ENCODE data around the gene FKBP15. TPM values are rescaled to one million over a fixed set of nuclear protein-coding genes. Genes with fewer than 3 reads are reported as not detected.

Gene FKBP15
- total and polyA plus RNA-seq, 2 of the 4 experiments (the other 2 are of a cell fraction), result 20.4 to 25.5 TPM

- Histone ChIP-seq H2BK120ac (ENCODE audit: low read depth, low read length) (no peak overlapping the region), H2AK9ac (replicated peaks; ENCODE audit: low read depth, low read length, poor library complexity) (no peak overlapping the region), H2BK20ac (ENCODE audit: low read depth, low read length) (no peak overlapping the region), H4K5ac (ENCODE audit: low read depth, low read length) (no peak overlapping the region), H4K8ac (ENCODE audit: low read depth in 2 of 2, low read length in 2 of 2) (no peak overlapping the region), H3K4me2 (ENCODE audit: low read depth, low read length) (no peak overlapping the region), H4K91ac (ENCODE audit: insufficient read depth, low read depth, low read length) (no peak overlapping the region), H2BK5ac (ENCODE audit: low read depth, low read length, poor library complexity, severe bottlenecking) (no peak overlapping the region), H3K9me1 (ENCODE audit: insufficient read depth, low read length) (no peaks in the 10 kb centered on the region), H3K79me1 (ENCODE audit: low read depth in 1 of 2, low read length in 2 of 2) (no peaks in the 10 kb centered on the region), H3K9ac (ENCODE audit: low read depth, low read length) (no peak overlapping the region), H3K4me1 (ENCODE audit: control insufficient read depth, insufficient read depth, low read length) (no peaks in the 10 kb centered on the region), H3K23ac (ENCODE audit: low read depth, low read length) (no peak overlapping the region), H3K9me3 (ENCODE audit: control insufficient read depth, insufficient read depth, low read length) (no peaks in the 10 kb centered on the region), H3K14ac (replicated peaks; ENCODE audit: low read depth, low read length) (no peak overlapping the region), H2AK5ac (ENCODE audit: low read depth, low read length) (no peak overlapping the region), H3K56ac (ENCODE audit: extremely low read depth, insufficient read depth, low read length) (no peak overlapping the region), H3K27ac (ENCODE audit: insufficient read depth, low read length) (no peak overlapping the region), H3K4me3 (ENCODE audit: insufficient read depth, low read depth, low read length) (no peak overlapping the region), H3K36me3 (ENCODE audit: control insufficient read depth, insufficient read depth, low read length) (no peaks in the 10 kb centered on the region), H3K27me3 (ENCODE audit: control insufficient read depth, insufficient read depth, low read length) (peaks cover 3% of the 10 kb centered on the region; the same call in 1 of the 2 replicates), H4K20me1 (ENCODE audit: insufficient read depth, low read length) (no peaks in the 10 kb centered on the region), H2BK15ac (ENCODE audit: low read depth, low read length) (no peak overlapping the region), H3K4ac (ENCODE audit: low read depth, low read length) (no peak overlapping the region), H3K18ac (ENCODE audit: low read depth, low read length) (no peak overlapping the region), H2AFZ (replicated peaks; ENCODE audit: low read length, poor library complexity) (no peak overlapping the region)
- in situ Hi-C loops (cut with MboI; ENCODE audit: low sequenced_read_pairs), result no loop called here
- BruUV-seq (replicated peaks), result no TSS peak
- dilution Hi-C loops (cut with HindIII; ENCODE audit: low sequenced_read_pairs, unreplicated experiment), result no loop called here
- DNase-seq (no peak), ATAC-seq (ENCODE audit: low read depth) (no peak)
- TF ChIP-seq CHD1 (IDR thresholded peaks at IDR 0.05; ENCODE audit: low read depth, low read length) (no peak), RAD21 (IDR thresholded peaks at IDR 0.05; ENCODE audit: low read length) (no peak), POLR2A (IDR thresholded peaks at IDR 0.05; ENCODE audit: low read depth, low read length) (no peak), NFE2L2 (IDR thresholded peaks at IDR 0.05; ENCODE audit: low read depth, low read length) (no peak), MAFK (IDR thresholded peaks at IDR 0.05; ENCODE audit: low read depth, low read length) (no peak), MAZ (IDR thresholded peaks at IDR 0.05; ENCODE audit: borderline replicate concordance, low read depth, low read length) (no peak), RFX5 (IDR thresholded peaks at IDR 0.05; ENCODE audit: low read depth, low read length) (no peak), RCOR1 (IDR thresholded peaks at IDR 0.05; ENCODE audit: insufficient replicate concordance, low read length) (no peak)
- TF ChIP-seq, protein P1, sequence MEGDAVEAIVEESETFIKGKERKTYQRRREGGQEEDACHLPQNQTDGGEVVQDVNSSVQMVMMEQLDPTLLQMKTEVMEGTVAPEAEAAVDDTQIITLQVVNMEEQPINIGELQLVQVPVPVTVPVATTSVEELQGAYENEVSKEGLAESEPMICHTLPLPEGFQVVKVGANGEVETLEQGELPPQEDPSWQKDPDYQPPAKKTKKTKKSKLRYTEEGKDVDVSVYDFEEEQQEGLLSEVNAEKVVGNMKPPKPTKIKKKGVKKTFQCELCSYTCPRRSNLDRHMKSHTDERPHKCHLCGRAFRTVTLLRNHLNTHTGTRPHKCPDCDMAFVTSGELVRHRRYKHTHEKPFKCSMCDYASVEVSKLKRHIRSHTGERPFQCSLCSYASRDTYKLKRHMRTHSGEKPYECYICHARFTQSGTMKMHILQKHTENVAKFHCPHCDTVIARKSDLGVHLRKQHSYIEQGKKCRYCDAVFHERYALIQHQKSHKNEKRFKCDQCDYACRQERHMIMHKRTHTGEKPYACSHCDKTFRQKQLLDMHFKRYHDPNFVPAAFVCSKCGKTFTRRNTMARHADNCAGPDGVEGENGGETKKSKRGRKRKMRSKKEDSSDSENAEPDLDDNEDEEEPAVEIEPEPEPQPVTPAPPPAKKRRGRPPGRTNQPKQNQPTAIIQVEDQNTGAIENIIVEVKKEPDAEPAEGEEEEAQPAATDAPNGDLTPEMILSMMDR (conservative IDR thresholded peaks at IDR 0.05; ENCODE audit: low read depth, low read length), result no peak
- CTCF ChIA-PET, result no interaction called here
- intact Hi-C loops (cut with micrococcal nuclease), result no loop called here
- POLR2A ChIA-PET (ENCODE audit: unreplicated experiment), result no interaction called here
- no CpG with 5 or more reads among the region's 4 CpGs for WGBS, 2 experiments (ENCODE audit: extremely low coverage in 2 of 2, insufficient read length in 1 of 2)
Observed at GRCh38 chr9:113129884-113130283, 91.2 kb downstream of the FKBP15 start.

Measured in IMR-90 (cell line).